Globus pallidus (tissue), 1 donor: ENCODE data around the gene KCNMA1.
"Not testable (repeated sequence)": the region's sequence is repeated elsewhere in the genome, so short reads cannot be mapped to it uniquely, and the experiment has no call there.

ENCODE experiments used
- DNase-seq: peaks from one replicate; pipeline ENCODE4 v3.0.0-alpha.2; 2015; ENCODE audit warnings: low spot score

Gene KCNMA1

GRCh38 chr10:77664008-77664407, 26.4 kb upstream of the KCNMA1 start:
- no peak for DNase-seq

GRCh38 chr10:77661674-77662073, 24.1 kb upstream of the KCNMA1 start:
- peak; percentile 18 for DNase-seq

- no peak for DNase-seq
Observed at GRCh38 chr10:77661100-77661499, 23.5 kb upstream of the KCNMA1 start.

- DNase-seq, result not testable (repeated sequence)
Observed at GRCh38 chr10:77659046-77659670, 21.6 kb upstream of the KCNMA1 start.

- DNase-seq, result no peak
Observed at GRCh38 chr10:77653210-77653609, 15.6 kb upstream of the KCNMA1 start.

GRCh38 chr10:77649333-77650331, 12.0 kb upstream of the KCNMA1 start:
- no peak for DNase-seq

- no peak for DNase-seq
Observed at GRCh38 chr10:77648472-77648871, 10.9 kb upstream of the KCNMA1 start.

GRCh38 chr10:77647543-77648293, 10.1 kb upstream of the KCNMA1 start:
- DNase-seq, result no peak

- DNase-seq, result no peak
Observed at GRCh38 chr10:77644557-77645243, 7.1 kb upstream of the KCNMA1 start.

- no peak for DNase-seq
Observed at GRCh38 chr10:77643795-77644468, 6.3 kb upstream of the KCNMA1 start.

GRCh38 chr10:77641788-77642397, 4.3 kb upstream of the KCNMA1 start:
- DNase-seq, result peak; percentile 69

GRCh38 chr10:77641344-77641743, 3.7 kb upstream of the KCNMA1 start:
- DNase-seq, result no peak

GRCh38 chr10:77640167-77640566, 2.6 kb upstream of the KCNMA1 start:
- no peak for DNase-seq

GRCh38 chr10:77639756-77640155, 2.1 kb upstream of the KCNMA1 start:
- no peak for DNase-seq

GRCh38 chr10:77638321-77639101, 903 bp upstream of the KCNMA1 start:
- no peak for DNase-seq

GRCh38 chr10:77636967-77637531, 559 bp downstream of the KCNMA1 start:
- no peak for DNase-seq

- no peak for DNase-seq
Observed at GRCh38 chr10:77636282-77636966, 1.2 kb downstream of the KCNMA1 start.

GRCh38 chr10:77635402-77636227, 2.0 kb downstream of the KCNMA1 start:
- DNase-seq, result no peak
